H1 (cell line): Measurements from ENCODE around the gene GIPR. TPM values are rescaled to one million over a fixed set of nuclear protein-coding genes. Genes with fewer than 3 reads are reported as not detected.

Source experiments
- BRCA1 ChIP-seq: IDR thresholded peaks from 2 replicates; pipeline ENCODE4 v1.6.1; 2012; ENCODE audit warnings: low read depth, low read length, improper control_type of control experiment
- CBX5 ChIP-seq: fragments of 300-800, 300-1000 bp; sonication (generic); IDR thresholded peaks from 2 replicates; pipeline ENCODE4 v1.7.1; 2016; ENCODE audit warnings: antibody characterized with exemption, low read length, low read depth
- CEBPB ChIP-seq: IDR thresholded peaks from 2 replicates; pipeline ENCODE4 v1.6.1; 2012; ENCODE audit warnings: low read depth, low read length
- CHD1 ChIP-seq: IDR thresholded peaks from 2 replicates; pipeline ENCODE4 v1.6.1; 2012; ENCODE audit warnings: low read depth, low read length, improper control_type of control experiment
- CREB1 ChIP-seq: IDR thresholded peaks from 2 replicates; pipeline ENCODE4 v1.6.1; 2012; ENCODE audit warnings: inconsistent platforms
- CTBP2 ChIP-seq: IDR thresholded peaks from 2 replicates; pipeline ENCODE4 v1.7.0; 2011; ENCODE audit warnings: borderline replicate concordance, mild to moderate bottlenecking, moderate library complexity, mixed read lengths, low read length; ENCODE audit not compliant: insufficient read depth, insufficient read length
- JUN ChIP-seq: IDR thresholded peaks from 2 replicates; pipeline ENCODE4 v1.6.1; 2011; ENCODE audit warnings: low read depth, mild to moderate bottlenecking, improper control_type of control experiment, low read length
- KDM4A ChIP-seq: IDR thresholded peaks from one replicate; pipeline ENCODE4 v1.7.1; 2012; ENCODE audit warnings: low read depth, mild to moderate bottlenecking, moderate library complexity, low read length, inconsistent platforms; ENCODE audit not compliant: severe bottlenecking
- POLR2A ChIP-seq, 2 experiments: IDR thresholded peaks; 1 replicate in 1 of 2; 2 replicates in 1 of 2; pipeline ENCODE4 v1.6.1; 2011; ENCODE audit warnings: low read depth in 2 of 2, low read length in 2 of 2, mild to moderate bottlenecking in 2 of 2; ENCODE audit errors: control extremely low read depth in 1 of 2
- POLR2AphosphoS5 ChIP-seq: IDR thresholded peaks from 2 replicates; pipeline ENCODE4 v1.6.1; 2011; ENCODE audit warnings: low read depth, low read length
- POU5F1 ChIP-seq: IDR thresholded peaks from 2 replicates; pipeline ENCODE4 v1.6.1; 2011; ENCODE audit warnings: low read depth, mild to moderate bottlenecking, low read length, moderate library complexity
- RXRA ChIP-seq: IDR thresholded peaks from 2 replicates; pipeline ENCODE4 v1.6.1; 2011; ENCODE audit warnings: low read depth, mild to moderate bottlenecking, low read length, moderate library complexity; ENCODE audit not compliant: insufficient read depth
- SIN3A ChIP-seq, 2 experiments: IDR thresholded peaks in 1 of 2; conservative IDR thresholded peaks in 1 of 2; 2 replicates each; pipeline ENCODE4 v1.6.1; 2011 to 2012; ENCODE audit warnings: low read length in 2 of 2, improper control_type of control experiment in 1 of 2, low read depth in 1 of 2, mild to moderate bottlenecking in 1 of 2
- SP1 ChIP-seq: IDR thresholded peaks from 2 replicates; pipeline ENCODE4 v1.6.1; 2011; ENCODE audit warnings: low read depth, low read length
- SRF ChIP-seq: IDR thresholded peaks from 2 replicates; pipeline ENCODE4 v1.6.1; 2011; ENCODE audit warnings: mild to moderate bottlenecking, low read depth, low read length, moderate library complexity
- SUZ12 ChIP-seq: fragments of 200-600 bp; sonication (generic); IDR thresholded peaks from 2 replicates; pipeline ENCODE4 v1.6.1; 2012; ENCODE audit warnings: mild to moderate bottlenecking, inconsistent platforms, low read length, moderate library complexity, mixed read lengths
- TAF7 ChIP-seq: optimal IDR thresholded peaks from 2 replicates; pipeline ENCODE3; 2011; ENCODE audit warnings: low read depth, mild to moderate bottlenecking, inconsistent platforms, low read length, moderate library complexity, borderline replicate concordance
- TBP ChIP-seq: IDR thresholded peaks from 2 replicates; pipeline ENCODE4 v1.6.1; 2011; ENCODE audit warnings: low read depth, low read length, improper control_type of control experiment
- ZNF274 ChIP-seq: IDR thresholded peaks from 2 replicates; pipeline ENCODE4 v1.7.0; 2012; ENCODE audit warnings: low read length, borderline replicate concordance; ENCODE audit errors: extremely low read depth
- polyA plus RNA-seq, 7 experiments: library from polyadenylated mRNA; depleted of rRNA in 3 of 7; stranded (reverse) in 5 of 7; unstranded in 2 of 7; fragments of >200 nt in 5 of 7; fragments of 200-250 nt in 2 of 7; gene quantifications; 1 replicate in 5 of 7; 2 replicates in 1 of 7; 4 replicates in 1 of 7; pipeline versions ENCODE4 v1.2.1 to v1.2.3, GENCODE V29; 2011 to 2013; ENCODE audit warnings: missing spikeins in 2 of 7, mixed read lengths in 2 of 7
- total RNA-seq: library from RNA; stranded (reverse); fragmentation: NEBNext Ultra II Directional; extraction: Animal tissue kit (Norgen Biotek cat#: 25700); gene quantifications from 2 replicates; pipeline ENCODE4 v1.2.1, GENCODE V29; 2021
- TF ChIP-seq, protein P1 (sequence below): IDR thresholded peaks from 2 replicates; pipeline ENCODE4 v1.6.1; 2012; ENCODE audit warnings: inconsistent platforms
- TF ChIP-seq, protein P2 (sequence below): IDR thresholded peaks from 2 replicates; pipeline ENCODE4 v1.6.1; 2012; ENCODE audit warnings: inconsistent platforms

Gene GIPR
- total and polyA plus RNA-seq, 2 of the 8 experiments (the other 6 are each of a cell fraction or from before 2014, with no cell fraction given), result 0.42 to 1.3 TPM

DNA sequence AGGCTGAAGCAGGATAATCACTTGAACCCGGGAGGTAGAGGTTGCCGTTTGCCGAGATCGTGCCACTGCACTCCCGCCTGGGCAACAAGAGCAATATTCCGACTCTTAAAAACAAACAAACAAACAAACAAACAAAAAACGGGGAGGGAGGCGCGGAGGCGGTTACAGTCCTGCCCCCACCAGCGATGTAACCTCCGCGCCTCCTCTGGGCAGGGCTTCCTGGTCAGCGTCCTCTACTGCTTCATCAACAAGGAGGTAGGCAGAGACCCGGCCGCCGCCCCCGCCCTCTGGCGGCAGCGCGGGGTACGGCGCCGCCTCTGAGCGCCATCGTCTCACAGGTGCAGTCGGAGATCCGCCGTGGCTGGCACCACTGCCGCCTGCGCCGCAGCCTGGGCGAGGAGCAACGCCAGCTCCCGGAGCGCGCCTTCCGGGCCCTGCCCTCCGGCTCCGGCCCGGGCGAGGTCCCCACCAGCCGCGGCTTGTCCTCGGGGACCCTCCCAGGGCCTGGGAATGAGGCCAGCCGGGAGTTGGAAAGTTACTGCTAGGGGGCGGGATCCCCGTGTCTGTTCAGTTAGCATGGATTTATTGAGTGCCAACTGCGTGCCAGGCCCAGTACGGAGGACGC, 13.5 kb downstream of the GIPR start (continued):
- TF ChIP-seq SIN3A (conservative IDR thresholded peaks at IDR 0.05 in 1 of 2, IDR thresholded peaks at IDR 0.05 in 1 of 2; ENCODE audit: low read depth in 1 of 2, low read length in 2 of 2) (0 out of 4 replicates have a peak, but pooled peaks have one; percentile 50 to 73), TBP (no peak), BRCA1 (no peak), SUZ12 (no peak), POLR2A (IDR thresholded peaks at IDR 0.05; ENCODE audit: control extremely low read depth in 1 of 2, low read depth in 2 of 2, low read length in 2 of 2) (no peak), SP1 (no peak), POU5F1 (no peak), CEBPB (no peak), CHD1 (no peak), POLR2AphosphoS5 (no peak), ZNF274 (no peak), SRF (no peak), RXRA (no peak), KDM4A (no peak), CBX5 (no peak), JUN (no peak), CTBP2 (no peak), TAF7 (peak; percentile 45), CREB1 (peak; percentile 56; the same call in 1 of the 2 replicates)
- TF ChIP-seq, protein P1, sequence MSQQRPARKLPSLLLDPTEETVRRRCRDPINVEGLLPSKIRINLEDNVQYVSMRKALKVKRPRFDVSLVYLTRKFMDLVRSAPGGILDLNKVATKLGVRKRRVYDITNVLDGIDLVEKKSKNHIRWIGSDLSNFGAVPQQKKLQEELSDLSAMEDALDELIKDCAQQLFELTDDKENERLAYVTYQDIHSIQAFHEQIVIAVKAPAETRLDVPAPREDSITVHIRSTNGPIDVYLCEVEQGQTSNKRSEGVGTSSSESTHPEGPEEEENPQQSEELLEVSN, result no peak
- TF ChIP-seq, protein P2, sequence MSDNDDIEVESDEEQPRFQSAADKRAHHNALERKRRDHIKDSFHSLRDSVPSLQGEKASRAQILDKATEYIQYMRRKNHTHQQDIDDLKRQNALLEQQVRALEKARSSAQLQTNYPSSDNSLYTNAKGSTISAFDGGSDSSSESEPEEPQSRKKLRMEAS, result peak; percentile 60
